Colonic mucosa (tissue), 4 donors: ENCODE measurements around the gene CHCHD3. TPM values are rescaled to one million over a fixed set of nuclear protein-coding genes. Genes with fewer than 3 reads are reported as not detected.

Source experiments
- DNase-seq: peaks from one replicate; pipeline ENCODE4 v3.0.0-alpha.2; 2020
- H3K27ac ChIP-seq: fragments of 200-600 bp; one replicate; pipeline ENCODE4 v1.8.0; 2021
- H3K27me3 ChIP-seq: fragments of 200-600 bp; one replicate; pipeline ENCODE4 v1.8.0; 2021
- H3K36me3 ChIP-seq: fragments of 200-600 bp; one replicate; pipeline ENCODE4 v1.8.0; 2021
- H3K4me1 ChIP-seq: fragments of 200-600 bp; one replicate; pipeline ENCODE4 v1.8.0; 2021; ENCODE audit warnings: mild to moderate bottlenecking
- H3K4me3 ChIP-seq: fragments of 200-600 bp; one replicate; pipeline ENCODE4 v1.8.0; 2021
- H3K9ac ChIP-seq, 2 donors: one replicate each; pipeline ENCODE4 v1.7.0; 2013; ENCODE audit warnings: control low read depth in 2 of 2, low read depth in 2 of 2, low read length in 2 of 2
- H3K9me3 ChIP-seq: fragments of 200-600 bp; one replicate; pipeline ENCODE4 v1.8.0; 2021
- intact Hi-C: fragments of 100-400 bp; cut with DNase I; formaldehyde crosslinking; loops from one replicate; pipeline ENCODE4 v1.14.1; 2022
- total RNA-seq, 2 donors: library from RNA; stranded (reverse); fragmentation: NEBNext Ultra II Directional in 1 of 2; extraction: Animal tissue kit (Norgen Biotek cat#: 25700) in 1 of 2; gene quantifications; one replicate each; pipeline ENCODE4 v1.2.1, GENCODE V29; 2021
- TF ChIP-seq, protein P1 (sequence below): fragments of 200-600 bp; IDR thresholded peaks from one replicate; pipeline ENCODE4 v1.8.0; 2022; ENCODE audit warnings: antibody characterized with exemption, mild to moderate bottlenecking
- donor health status: healthy.
- donor health status: DM: no; HTN: no; CAD: no.
- donor health status: DM: no; HTN: no; CAD: no.

CHCHD3 gene
- total RNA-seq, 2 donors from 2014 or later = 81.5 to 112 TPM

DNA sequence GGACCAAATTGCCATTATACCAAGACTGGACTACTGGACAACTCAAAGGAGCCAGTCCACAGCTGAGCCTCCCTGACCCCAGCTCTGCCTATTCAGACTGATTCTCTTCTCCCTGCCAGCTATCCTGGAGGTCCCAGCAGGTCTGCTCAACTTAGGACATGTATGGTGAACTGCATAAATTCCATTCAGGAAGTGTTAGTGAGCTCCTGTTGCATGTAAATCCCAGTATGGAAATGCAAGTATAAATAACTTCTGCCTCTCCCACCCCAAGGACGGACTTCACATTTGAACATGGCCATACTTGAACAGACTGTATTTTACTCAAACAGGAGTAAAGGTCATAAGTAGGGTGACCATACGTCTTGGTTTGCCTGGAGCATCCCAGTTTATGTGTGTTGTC, 128.4 kb downstream of the CHCHD3 start:
- intact Hi-C loops = no loop called here
- Histone ChIP-seq H3K27ac (no peak overlapping the region), H3K9me3 (no peaks in the 10 kb centered on the region), H3K36me3 (no peaks in the 10 kb centered on the region), H3K4me3 (no peak overlapping the region), H3K27me3 (no peaks in the 10 kb centered on the region), H3K4me1 (no peaks in the 10 kb centered on the region), H3K9ac (no peak overlapping the region)
- no peak for DNase-seq
- TF ChIP-seq, protein P1, sequence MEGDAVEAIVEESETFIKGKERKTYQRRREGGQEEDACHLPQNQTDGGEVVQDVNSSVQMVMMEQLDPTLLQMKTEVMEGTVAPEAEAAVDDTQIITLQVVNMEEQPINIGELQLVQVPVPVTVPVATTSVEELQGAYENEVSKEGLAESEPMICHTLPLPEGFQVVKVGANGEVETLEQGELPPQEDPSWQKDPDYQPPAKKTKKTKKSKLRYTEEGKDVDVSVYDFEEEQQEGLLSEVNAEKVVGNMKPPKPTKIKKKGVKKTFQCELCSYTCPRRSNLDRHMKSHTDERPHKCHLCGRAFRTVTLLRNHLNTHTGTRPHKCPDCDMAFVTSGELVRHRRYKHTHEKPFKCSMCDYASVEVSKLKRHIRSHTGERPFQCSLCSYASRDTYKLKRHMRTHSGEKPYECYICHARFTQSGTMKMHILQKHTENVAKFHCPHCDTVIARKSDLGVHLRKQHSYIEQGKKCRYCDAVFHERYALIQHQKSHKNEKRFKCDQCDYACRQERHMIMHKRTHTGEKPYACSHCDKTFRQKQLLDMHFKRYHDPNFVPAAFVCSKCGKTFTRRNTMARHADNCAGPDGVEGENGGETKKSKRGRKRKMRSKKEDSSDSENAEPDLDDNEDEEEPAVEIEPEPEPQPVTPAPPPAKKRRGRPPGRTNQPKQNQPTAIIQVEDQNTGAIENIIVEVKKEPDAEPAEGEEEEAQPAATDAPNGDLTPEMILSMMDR = no peak

DNA sequence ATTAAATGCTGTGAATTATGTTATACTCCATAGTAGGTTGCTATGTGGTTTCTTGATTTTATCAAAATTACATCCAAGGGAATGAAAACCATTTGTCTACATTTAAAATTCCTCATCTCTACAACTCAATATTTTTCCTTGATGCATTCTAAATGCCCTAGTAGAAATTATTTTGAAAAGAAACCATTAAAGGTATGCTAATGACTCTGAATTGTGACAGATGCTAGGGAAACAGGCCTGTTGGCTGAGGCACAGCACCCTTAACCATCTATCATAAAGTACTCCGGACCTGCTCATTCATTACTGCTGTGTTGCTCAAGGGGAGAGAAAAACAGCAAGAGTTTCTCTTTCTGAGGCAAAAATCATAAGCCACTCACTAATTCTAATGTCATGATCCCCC, 131.2 kb downstream of the CHCHD3 start:
- intact Hi-C loops = no loop called here
- no peak for DNase-seq
- no peaks in the 10 kb centered on the region for H3K36me3 ChIP-seq

DNA sequence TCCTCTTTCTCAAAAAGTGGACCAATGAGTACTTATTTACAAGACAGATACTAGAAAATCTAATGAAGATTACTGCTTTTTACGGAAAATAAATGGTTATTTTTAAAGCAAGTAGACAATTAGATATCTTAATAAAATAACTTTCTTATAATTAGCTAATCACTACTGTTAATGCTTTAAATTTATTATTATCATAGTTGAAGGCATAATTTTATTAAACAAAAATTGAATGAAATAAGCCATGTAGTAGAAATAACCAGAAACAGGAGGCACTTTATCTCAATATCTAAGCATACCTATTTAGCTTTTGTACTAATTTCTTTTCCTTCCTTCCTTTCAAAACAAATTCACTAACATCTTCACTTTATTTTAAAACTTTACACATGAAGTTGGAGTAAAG, 134.9 kb downstream of the CHCHD3 start:
- Histone ChIP-seq H3K9ac (no peak overlapping the region), H3K27me3 (no peaks in the 10 kb centered on the region), H3K36me3 (no peaks in the 10 kb centered on the region), H3K4me1 (no peaks in the 10 kb centered on the region), H3K4me3 (no peak overlapping the region), H3K27ac (no peak overlapping the region), H3K9me3 (no peaks in the 10 kb centered on the region)
- no peak for DNase-seq
- intact Hi-C loops = no loop called here
- TF ChIP-seq, protein P1 = no peak

More for the DNA sequence above, 131.2 kb downstream of the CHCHD3 start:
- Histone ChIP-seq H3K4me1 (no peaks in the 10 kb centered on the region), H3K4me3 (no peak overlapping the region), H3K27ac (no peak overlapping the region), H3K9ac (no peak overlapping the region), H3K27me3 (no peaks in the 10 kb centered on the region), H3K9me3 (no peaks in the 10 kb centered on the region)
- TF ChIP-seq, protein P1 = no peak

DNA sequence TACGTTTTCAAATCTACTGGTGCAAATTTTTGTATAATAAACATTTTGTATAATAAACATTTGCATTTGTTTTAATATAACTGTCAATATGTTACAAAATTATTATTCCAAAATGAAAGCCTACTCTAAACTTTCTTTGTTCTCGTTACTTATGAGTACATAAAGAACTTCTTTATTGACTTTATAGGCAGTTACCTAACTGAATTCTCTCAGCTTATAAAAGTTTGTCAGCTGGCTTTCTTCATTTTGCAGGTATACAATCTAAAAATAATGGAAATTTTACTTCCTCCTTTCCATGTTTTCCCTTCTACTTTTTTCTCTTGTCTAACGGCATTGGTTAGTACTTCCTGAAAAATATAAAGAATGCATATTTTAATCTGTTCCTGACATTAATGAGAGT, 137.1 kb downstream of the CHCHD3 start:
- Histone ChIP-seq H3K36me3 (no peaks in the 10 kb centered on the region), H3K4me1 (no peaks in the 10 kb centered on the region), H3K27ac (no peak overlapping the region), H3K4me3 (no peak overlapping the region), H3K9me3 (no peaks in the 10 kb centered on the region), H3K9ac (no peak overlapping the region), H3K27me3 (no peaks in the 10 kb centered on the region)
- TF ChIP-seq, protein P1 = no peak
- intact Hi-C loops = no loop called here
- DNase-seq = no peak

DNA sequence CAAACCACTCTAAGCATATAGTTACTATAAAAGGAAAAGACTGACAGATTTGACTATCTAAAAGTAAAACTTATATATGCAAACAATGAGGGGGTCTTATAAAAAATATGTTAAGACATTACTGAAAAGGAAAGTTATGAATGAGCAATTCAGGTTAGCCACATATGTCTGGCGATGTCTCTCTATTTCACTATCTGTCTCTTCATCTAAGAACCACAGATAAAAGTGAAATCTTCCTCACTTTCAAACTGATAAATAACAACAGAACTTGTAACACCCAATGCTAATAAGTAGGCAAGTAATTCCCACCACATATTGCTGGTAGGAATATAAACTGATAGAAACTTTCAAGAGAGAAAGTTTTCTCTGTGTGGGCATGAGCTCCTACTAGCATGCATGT, 138.2 kb downstream of the CHCHD3 start:
- no peak for DNase-seq
- Histone ChIP-seq H3K9me3 (no peaks in the 10 kb centered on the region), H3K27ac (no peak overlapping the region), H3K9ac (no peak overlapping the region), H3K4me3 (no peak overlapping the region), H3K36me3 (no peaks in the 10 kb centered on the region), H3K4me1 (no peaks in the 10 kb centered on the region), H3K27me3 (no peaks in the 10 kb centered on the region)
- TF ChIP-seq, protein P1 = no peak
- intact Hi-C loops = no loop called here

DNA sequence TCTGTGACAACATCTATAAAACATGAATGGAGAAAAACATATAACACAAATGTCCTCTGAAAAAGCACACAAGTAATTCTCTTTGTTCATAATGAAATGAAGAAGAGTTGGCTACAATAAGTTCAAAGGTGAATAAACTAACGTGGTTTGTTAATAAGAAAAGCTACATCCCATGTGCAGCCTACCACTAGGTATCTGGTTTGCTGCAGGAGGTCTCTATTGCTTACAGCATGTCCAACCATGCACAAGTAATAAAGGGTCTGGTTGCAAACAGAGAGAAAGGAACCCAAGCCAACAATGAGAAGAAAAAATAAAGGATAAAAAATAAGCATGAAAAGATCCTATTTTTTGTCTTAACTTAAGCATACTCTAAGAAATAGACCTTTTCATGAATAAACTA, 139.2 kb downstream of the CHCHD3 start:
- Histone ChIP-seq H3K27ac (no peak overlapping the region), H3K27me3 (no peaks in the 10 kb centered on the region), H3K36me3 (no peaks in the 10 kb centered on the region), H3K9me3 (no peaks in the 10 kb centered on the region), H3K4me3 (no peak overlapping the region), H3K4me1 (no peaks in the 10 kb centered on the region), H3K9ac (no peak overlapping the region)
- intact Hi-C loops = no loop called here
- TF ChIP-seq, protein P1 = no peak
- DNase-seq = no peak
